NCI-H2107 (cell line): ENCODE data around the gene RGS16.

ENCODE experiments used
- DNase-seq: peaks from one replicate; lab custom pipeline; 2025; lab: John Stamatoyannopoulos, UW

The RGS16 gene

GRCh38 chr1:182608845-182609610 lies 4.8 kb upstream of the RGS16 start:
- DNase-seq = no peak

- DNase-seq = no peak
These were observed 4.0 kb upstream of the RGS16 start for GRCh38 chr1:182608236-182608635.

- DNase-seq = no peak
These were observed 3.4 kb upstream of the RGS16 start for GRCh38 chr1:182607566-182607965.

- no peak for DNase-seq
These were observed 479 bp downstream of the RGS16 start for GRCh38 chr1:182603646-182604174.

DNA sequence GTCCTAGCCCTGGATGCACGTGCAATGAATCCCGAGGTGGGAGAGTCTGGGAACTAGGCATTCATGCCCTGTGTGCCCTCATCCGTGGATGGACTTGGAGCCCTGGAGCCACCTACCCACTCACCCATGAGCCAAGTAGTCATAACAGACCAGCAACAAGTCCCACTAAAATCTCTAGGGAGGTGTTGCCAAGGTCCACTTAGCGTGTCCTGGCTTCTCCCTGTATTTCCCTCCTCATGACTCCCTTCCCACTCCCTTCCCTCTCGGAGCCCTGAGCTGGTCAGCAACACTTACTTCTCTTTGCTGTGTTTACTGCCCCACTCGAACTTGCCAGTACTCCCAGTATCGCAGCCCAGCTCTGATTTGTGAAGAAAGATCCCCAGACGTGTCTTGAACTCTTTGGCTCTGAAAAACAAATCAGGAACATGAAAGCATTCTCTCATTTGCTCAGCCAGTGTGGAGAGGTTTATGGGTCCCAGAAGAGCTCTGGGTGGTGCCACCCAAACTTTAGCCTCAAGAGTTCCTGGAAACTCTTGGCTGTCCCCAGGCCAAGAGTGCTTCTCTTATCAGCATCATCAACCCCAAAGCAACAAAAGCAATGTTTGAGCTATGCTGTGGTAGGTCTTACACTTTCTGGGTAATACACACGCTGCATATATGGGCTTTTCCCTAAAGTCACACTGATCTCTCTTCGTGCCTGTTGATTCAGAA lies 1.1 kb downstream of the RGS16 start:
- DNase-seq = no peak

DNA sequence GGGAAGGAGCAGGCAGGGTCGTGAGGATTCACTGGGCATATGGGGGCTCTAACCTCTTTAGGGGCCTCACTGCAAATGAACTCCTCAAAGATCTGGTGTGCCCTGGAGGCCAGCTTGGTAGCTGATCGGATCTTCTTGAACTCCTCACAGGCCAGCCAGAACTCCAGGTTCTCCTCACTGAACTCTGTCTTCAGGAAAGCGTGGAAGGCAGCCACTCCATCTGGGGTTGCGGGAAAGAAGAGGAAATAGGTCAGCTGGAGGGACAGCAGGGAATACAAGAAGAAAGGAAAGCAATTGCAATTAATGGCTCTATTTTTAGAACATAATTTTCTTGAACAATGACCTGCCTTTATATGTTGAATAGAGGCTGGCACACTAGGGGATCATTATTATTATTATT lies 2.3 kb downstream of the RGS16 start:
- DNase-seq = no peak

- DNase-seq = peak; percentile 84
These were observed 2.8 kb downstream of the RGS16 start for GRCh38 chr1:182601416-182601786.

DNA sequence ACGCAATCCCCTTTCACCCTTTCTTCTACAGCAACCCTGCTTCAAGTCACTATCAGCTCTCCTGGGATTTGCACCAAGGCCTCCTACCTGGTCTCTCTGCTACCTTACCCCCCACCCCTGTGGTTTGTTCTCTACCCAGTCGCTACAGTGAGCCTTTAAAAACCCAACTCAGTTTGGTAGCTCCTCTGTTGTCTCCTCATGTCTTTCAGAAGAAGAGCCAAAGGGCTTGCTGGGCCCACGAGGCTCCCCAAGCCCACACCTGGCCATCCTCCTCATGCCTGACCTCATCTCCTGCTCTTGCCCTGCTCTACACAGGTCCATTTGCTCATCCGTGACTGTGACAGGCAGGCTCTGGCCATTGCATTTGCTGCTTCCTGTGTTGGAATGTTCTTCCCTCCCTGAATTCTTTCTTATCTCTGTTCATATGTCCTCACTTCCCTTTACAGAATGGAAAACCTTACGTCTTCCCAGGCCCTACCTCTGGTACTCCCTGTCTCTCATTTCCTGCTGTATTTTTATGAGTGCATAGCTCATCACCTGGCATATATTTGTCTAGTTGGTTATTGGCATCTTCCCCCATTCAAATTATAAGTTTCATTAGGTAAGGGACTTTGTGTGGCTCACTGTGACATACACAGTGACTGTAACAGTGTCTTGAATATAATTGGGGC lies 3.3 kb downstream of the RGS16 start:
- DNase-seq = no peak

GRCh38 chr1:182600036-182600713 lies 4.0 kb downstream of the RGS16 start:
- no peak for DNase-seq

- DNase-seq = no peak
These were observed 4.8 kb downstream of the RGS16 start for GRCh38 chr1:182599339-182599738.

- no peak for DNase-seq
These were observed 5.9 kb downstream of the RGS16 start for GRCh38 chr1:182598296-182598695.

DNA sequence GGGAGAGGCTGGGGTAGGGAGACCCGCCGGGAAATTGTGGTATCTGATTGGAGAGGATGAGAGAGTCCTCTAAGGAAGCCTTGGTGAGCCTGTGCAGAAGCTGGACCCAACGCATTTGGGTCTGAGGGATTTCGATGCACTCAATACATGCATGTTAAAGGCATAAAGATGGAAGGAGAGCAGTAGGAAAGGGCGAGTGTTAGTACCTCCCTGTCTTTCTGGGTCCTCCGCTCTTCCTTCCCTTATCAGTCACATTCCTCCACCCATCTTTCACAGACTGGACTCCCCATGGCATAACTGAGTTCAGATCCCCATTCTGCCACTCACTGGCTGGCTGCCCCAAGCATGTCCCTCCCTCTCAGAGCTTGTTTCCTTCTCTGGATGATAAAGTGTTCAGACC lies 7.3 kb downstream of the RGS16 start:
- no peak for DNase-seq

- DNase-seq = no peak
These were observed 8.4 kb downstream of the RGS16 start for GRCh38 chr1:182595641-182596240.

- no peak for DNase-seq
These were observed 14.3 kb downstream of the RGS16 start for GRCh38 chr1:182589931-182590330.

DNA sequence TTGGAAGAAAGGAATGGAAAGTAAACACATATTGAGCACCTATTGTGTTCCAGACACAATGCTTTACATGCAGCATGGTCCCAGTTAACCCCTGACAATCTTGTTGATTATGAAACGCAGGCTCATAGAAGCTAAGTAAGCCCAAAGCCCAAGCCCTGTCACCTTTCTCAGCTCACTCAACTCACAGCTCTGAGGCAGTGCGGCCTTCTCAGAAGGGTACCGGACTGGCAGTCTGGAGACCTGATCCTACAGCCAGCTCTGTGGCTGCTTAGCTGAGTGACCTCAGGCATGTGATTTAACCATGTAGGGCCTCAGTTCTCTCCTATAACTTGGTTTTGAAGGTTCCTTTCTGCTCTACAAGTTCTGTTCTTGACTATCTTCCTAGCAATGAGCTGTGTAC lies 14.7 kb downstream of the RGS16 start:
- no peak for DNase-seq

DNA sequence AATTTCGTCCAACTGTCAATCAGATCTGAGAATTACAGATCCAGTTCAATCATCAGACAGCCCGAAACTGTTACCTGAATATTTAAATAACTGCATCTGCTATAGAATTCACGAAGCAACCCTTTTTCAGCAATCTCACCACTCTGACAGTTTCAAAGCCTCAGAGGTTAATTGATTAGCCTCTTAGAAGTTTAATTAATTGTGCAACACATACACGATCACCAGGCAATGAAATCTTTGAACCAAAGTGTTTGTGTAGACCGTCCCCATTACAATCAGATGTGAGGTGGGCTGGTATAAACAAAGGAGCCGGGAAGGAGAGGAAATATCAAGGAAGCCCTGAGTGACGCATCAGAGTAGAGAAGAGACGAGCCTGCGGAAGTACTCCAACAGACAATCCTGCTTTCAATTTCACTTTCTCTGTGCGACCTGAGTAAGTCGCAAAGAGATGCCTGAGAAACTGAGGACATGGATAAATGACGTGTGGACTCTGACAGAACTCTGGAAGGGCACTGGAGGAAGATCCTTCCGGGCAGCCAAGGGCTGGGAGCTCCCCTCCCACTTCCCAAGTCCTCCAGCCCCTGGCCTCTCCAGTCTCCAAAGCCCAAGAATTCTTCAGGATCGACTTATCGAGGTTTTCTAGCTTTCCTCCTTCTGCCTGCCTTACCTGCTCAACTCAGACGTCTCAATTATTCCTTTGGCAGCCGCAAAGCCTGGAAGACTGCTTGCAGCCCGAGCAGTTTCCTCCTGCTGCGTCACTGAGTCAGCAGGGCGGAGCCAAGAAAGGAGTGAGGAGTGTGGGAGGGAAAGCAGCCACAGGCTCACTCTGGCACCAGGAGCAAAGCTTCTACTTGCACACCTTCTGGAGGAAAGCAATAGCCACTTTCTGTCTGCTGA lies 15.4 kb downstream of the RGS16 start, which contains the start of gene RNASEL:
Gene RNASEL, minus strand, starts transcription at position 757 of the 897 bp plus-strand sequence. CDS start 2,450 bp downstream, outside the sequence.
- DNase-seq = no peak

DNA sequence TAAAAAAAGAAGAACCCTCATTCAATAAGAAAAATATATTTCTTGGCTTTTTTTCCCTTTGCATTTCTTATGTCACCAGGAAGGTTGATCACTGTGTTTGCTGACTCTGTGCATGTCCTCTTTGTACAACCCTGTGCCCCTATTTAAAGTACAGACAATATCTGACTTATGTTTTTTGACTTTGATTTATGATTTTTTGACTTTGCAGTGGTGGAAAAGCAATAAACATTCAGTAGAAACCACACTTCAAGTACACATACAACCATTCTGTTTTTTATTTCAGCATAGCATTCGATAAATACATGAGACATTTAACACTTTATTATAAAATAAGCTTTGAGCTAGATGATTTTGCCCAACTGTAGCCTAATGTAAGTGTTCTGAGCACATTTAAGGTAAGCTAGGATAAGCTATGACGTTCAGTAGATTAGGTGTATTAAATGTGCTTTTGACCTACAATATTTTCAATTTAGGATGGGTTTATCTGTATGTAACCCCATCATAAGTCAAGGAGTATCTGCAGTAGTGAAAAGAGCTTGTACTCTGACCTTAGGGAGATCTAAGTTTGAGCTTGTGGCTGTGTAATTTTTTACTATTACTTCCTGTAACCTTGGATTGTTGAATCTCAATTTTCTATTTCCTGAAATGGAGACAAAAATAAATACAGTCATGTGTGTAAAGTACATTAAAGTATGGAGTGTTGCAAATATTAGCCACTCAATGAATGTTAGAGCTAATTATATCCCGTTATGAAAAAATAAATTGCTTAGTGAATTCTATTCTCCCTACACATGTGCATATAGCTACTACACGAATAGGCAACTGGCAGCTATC lies 16.3 kb downstream of the RGS16 start:
- no peak for DNase-seq

- DNase-seq = no peak
These were observed 17.1 kb downstream of the RGS16 start for GRCh38 chr1:182587093-182587492.

DNA sequence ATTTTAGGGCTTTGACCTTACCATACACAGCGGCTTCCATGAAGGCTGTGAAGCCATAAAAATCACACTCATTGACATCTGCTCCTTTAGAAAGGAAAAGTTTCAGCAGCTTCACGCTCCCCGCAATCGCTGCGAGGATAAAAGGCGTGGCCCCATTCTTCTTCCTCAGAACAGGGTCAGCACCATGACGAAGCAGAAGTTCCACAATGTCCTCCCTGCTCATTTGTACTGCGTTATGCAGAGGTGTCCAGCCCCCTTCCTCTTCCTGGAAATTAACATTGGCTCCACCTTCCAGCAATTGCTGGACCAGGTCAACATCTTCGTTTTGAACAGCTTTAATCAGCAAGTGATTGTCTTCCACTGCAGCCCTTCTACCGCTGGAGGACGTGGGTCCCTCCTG lies 17.8 kb downstream of the RGS16 start:
- no peak for DNase-seq

DNA sequence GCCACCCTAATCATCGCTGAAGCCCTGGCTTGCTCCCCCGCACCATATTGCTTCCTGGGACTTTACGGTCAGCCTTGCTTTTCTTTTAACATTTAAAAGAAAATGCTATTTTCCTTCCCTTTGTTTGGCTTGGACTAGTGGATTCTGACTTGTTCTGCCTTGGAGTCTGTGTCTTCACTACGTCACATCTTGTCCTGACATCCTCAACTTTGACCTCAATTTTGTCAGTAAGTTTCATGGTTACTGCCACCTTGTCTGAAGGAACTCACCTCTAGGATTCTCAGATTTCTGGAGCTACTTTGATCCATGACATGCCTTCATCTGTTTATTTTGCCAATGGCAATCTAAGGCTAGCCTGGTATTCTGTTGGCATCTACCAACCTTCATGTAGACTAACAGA lies 19.4 kb downstream of the RGS16 start:
- no peak for DNase-seq
